Spleen (tissue), 11 donors: ENCODE results near the gene KIF3C. TPM values are rescaled to one million over a fixed set of nuclear protein-coding genes. Genes with fewer than 3 reads are reported as not detected.

Experiments used
- DNase-seq: peaks from one replicate; pipeline ENCODE4 v3.0.0-alpha.2; 2020
- H3K27ac ChIP-seq, 8 donors: fragments of 200-600 bp; sonication (generic) in 7 of 8; 1 replicate in 4 of 8; 2 replicates in 4 of 8; pipeline versions ENCODE4 v1.5.0 to v1.8.0; 2016 to 2021; ENCODE audit warnings: inconsistent platforms in 4 of 8, mild to moderate bottlenecking in 4 of 8, moderate library complexity in 1 of 8
- H3K27me3 ChIP-seq, 7 donors: fragments of 200-600 bp; sonication (generic) in 6 of 7; replicated peaks in 1 of 7; 1 replicate in 4 of 7; 2 replicates in 3 of 7; pipeline versions ENCODE4 v1.5.0 to v1.8.0; 2016 to 2021; ENCODE audit warnings: inconsistent platforms in 3 of 7, mild to moderate bottlenecking in 1 of 7
- H3K36me3 ChIP-seq, 6 donors: fragments of 200-600 bp; sonication (generic) in 5 of 6; 1 replicate in 4 of 6; 2 replicates in 2 of 6; pipeline versions ENCODE4 v1.5.0 to v1.8.0; 2016 to 2021; ENCODE audit warnings: inconsistent platforms in 2 of 6
- H3K4me1 ChIP-seq, 6 donors: fragments of 200-600 bp; sonication (generic) in 5 of 6; 1 replicate in 3 of 6; 2 replicates in 3 of 6; pipeline versions ENCODE4 v1.5.0 to v1.8.0; 2016 to 2021; ENCODE audit warnings: inconsistent platforms in 3 of 6
- H3K4me3 ChIP-seq, 8 donors: fragments of 200-600 bp; sonication (generic) in 7 of 8; 1 replicate in 4 of 8; 2 replicates in 4 of 8; pipeline versions ENCODE4 v1.5.0 to v1.8.0; 2016 to 2021; ENCODE audit warnings: inconsistent platforms in 4 of 8, mild to moderate bottlenecking in 4 of 8, moderate library complexity in 2 of 8
- H3K9me3 ChIP-seq, 8 donors: fragments of 200-600 bp; sonication (generic) in 7 of 8; 1 replicate in 4 of 8; 2 replicates in 4 of 8; pipeline versions ENCODE4 v1.5.0 to v1.8.0; 2016 to 2021; ENCODE audit warnings: inconsistent platforms in 4 of 8
- CTCF ChIP-seq, 11 experiments: fragments of 200-600 bp in 7 of 11; fragments of 450-650 bp in 4 of 11; sonication (generic) in 4 of 11; IDR thresholded peaks in 8 of 11; conservative IDR thresholded peaks in 3 of 11; 1 replicate in 7 of 11; 2 replicates in 4 of 11; pipeline versions ENCODE4 v1.4.0 to v1.8.0; 2016 to 2021; ENCODE audit warnings: antibody characterized with exemption in 11 of 11, inconsistent platforms in 4 of 11, mild to moderate bottlenecking in 1 of 11
- POLR2A ChIP-seq, 3 donors: fragments of 450-650 bp; IDR thresholded peaks; one replicate each; pipeline ENCODE4 v1.5.1; 2017; ENCODE audit warnings: antibody characterized with exemption in 3 of 3, mild to moderate bottlenecking in 1 of 3
- POLR2AphosphoS5 ChIP-seq, 3 donors: sonication (generic); formaldehyde crosslinking; IDR thresholded peaks; one replicate each; pipeline ENCODE4 v1.5.1; 2017; ENCODE audit warnings: antibody characterized with exemption in 3 of 3
- WGBS, 5 donors: extraction: QIAGEN DNeasy Blood & Tissue Kit in 3 of 5; methylation state at CpG; one replicate each; pipeline versions ENCODE4 v1.1.5 to v1.1.7; 2013 to 2018; 5-methylcytosine and 5-hydroxymethylcytosine counted together
- intact Hi-C: fragments of 100-400 bp; cut with DNase I; formaldehyde crosslinking; loops from one replicate; pipeline ENCODE4 v1.15.0; 2023; ENCODE audit warnings: low total_unique reads
- polyA plus RNA-seq, 3 donors: library from polyadenylated mRNA; stranded (reverse); fragments of 200-250 nt; gene quantifications; one replicate each; pipeline ENCODE4 v1.2.1, GENCODE V29; 2013
- total RNA-seq, 7 donors: library from RNA; depleted of rRNA in 3 of 7; stranded (reverse); fragments of >200 nt in 3 of 7; fragmentation: NEBNext Ultra II Directional in 4 of 7; extraction: Animal tissue kit (Norgen Biotek cat#: 25700) in 4 of 7; gene quantifications; one replicate each; pipeline versions ENCODE4 v1.1.0 to v1.2.1, GENCODE V29; 2016 to 2021
- donor health status: healthy with polysubstance abuse.
- donor health status: DM: no; HTN: no; CAD: no; lungs with moderate emphysema.
- donor health status: DM: no; HTN: no; CAD: no.
- donor health status: Bipolar disorder and iron deficiency.
- donor health status: healthy.
- donor health status: DM: no; HTN: no; CAD: no.
- donor health status: DM: yes; HTN: yes; CAD: no.

The KIF3C gene
- total and polyA plus RNA-seq, 10 donors: 0.33 to 6.5 (median 3.8) TPM

- peak; percentile 92 for DNase-seq
- Histone ChIP-seq H3K4me3 (no peak overlapping the region), H3K4me1 (peaks cover 0 to 12% (median 6%) of the 10 kb centered on the region in 6 donors), H3K27me3 (no peaks in the 10 kb centered on the region), H3K27ac (no peak overlapping the region), H3K9me3 (no peaks in the 10 kb centered on the region), H3K36me3 (peaks cover 0 to 29% (median 0%) of the 10 kb centered on the region in 6 donors)
- intact Hi-C loops: loop anchor here (5.0 kb wide), 1 partner anchor 196 kb away; no protein-coding TSS in a partner anchor
- WGBS, 5 donors: 33 to 43% (median 36%) methylated on average over 11 of the region's 11 CpGs
- TF ChIP-seq POLR2AphosphoS5 (IDR thresholded peaks at IDR 0.05): peak in 2 of 3 donors; percentile 59 to 60
- TF ChIP-seq CTCF (IDR thresholded peaks at IDR 0.05 in 8 of 11, conservative IDR thresholded peaks at IDR 0.05 in 3 of 11): peak; percentile 76 to 95 (median 90)
- TF ChIP-seq POLR2A (IDR thresholded peaks at IDR 0.05): no peak
Measured at GRCh38 chr2:25951071-25951547, 31.2 kb downstream of the KIF3C start.

DNA sequence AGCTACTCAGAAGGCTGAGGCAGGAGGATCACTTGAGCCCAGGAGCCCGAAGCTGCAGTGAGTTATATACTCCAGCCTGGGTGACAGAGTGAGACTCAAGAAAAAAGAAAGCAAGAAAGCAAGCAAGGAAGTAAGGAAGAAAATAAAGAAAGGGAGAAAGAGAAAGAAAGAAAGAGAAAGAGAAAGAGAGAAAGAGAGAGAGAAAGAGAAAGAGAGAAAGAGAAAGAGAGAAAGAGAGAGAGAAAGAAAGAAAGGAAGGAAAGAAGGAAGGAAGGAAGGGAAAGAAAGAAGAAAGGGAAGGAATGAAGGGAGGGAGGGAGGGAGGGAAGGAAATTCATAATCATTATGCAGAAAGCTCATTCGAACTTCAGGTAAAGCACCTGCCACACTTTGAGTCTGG, 33.9 kb downstream of the KIF3C start:
- H3K9me3 ChIP-seq: no peaks in the 10 kb centered on the region
- no peak for DNase-seq
- H3K4me1 ChIP-seq: peaks cover 0 to 8% (median 3%) of the 10 kb centered on the region in 6 donors
- no peak overlapping the region for H3K4me3 ChIP-seq
- H3K27me3 ChIP-seq: no peaks in the 10 kb centered on the region
- no peak overlapping the region for H3K27ac ChIP-seq
- TF ChIP-seq CTCF (IDR thresholded peaks at IDR 0.05 in 8 of 11, conservative IDR thresholded peaks at IDR 0.05 in 3 of 11) (no peak), POLR2AphosphoS5 (IDR thresholded peaks at IDR 0.05) (no peak), POLR2A (IDR thresholded peaks at IDR 0.05) (no peak)
- peaks cover 0 to 9% (median 0%) of the 10 kb centered on the region in 6 donors for H3K36me3 ChIP-seq
- intact Hi-C loops: no loop called here
- 65 to 84% (median 77%) methylated on average over 2 of the region's 2 CpGs for WGBS, 5 donors

DNA sequence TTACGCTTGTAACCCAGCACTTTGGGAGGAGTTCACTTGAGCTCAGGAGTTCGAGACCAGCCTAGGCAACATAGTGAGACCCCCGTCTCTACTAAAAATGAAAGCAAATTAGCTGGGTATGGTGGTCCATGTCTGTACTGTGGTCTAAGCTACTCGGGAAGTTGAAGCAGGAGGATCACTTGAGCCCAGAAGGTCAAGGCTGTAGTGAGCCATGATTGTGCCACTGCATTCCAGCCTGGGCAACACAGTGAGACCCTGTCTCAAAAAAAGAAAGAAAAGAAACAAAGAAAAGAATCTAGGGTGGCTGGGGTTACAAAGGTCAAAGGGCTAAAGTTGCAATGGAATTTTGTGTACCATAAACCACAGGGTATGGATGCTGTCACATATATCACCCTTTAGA, 41.3 kb downstream of the KIF3C start:
- intact Hi-C loops: no loop called here
- no peak for DNase-seq
- no peaks in the 10 kb centered on the region for H3K9me3 ChIP-seq
- no peaks in the 10 kb centered on the region for H3K27me3 ChIP-seq
- no peak overlapping the region for H3K4me3 ChIP-seq
- no peak overlapping the region for H3K27ac ChIP-seq
- peaks cover 0 to 6% (median 2%) of the 10 kb centered on the region in 6 donors for H3K4me1 ChIP-seq
- TF ChIP-seq POLR2AphosphoS5 (IDR thresholded peaks at IDR 0.05) (no peak), POLR2A (IDR thresholded peaks at IDR 0.05) (no peak), CTCF (IDR thresholded peaks at IDR 0.05 in 8 of 11, conservative IDR thresholded peaks at IDR 0.05 in 3 of 11) (no peak)
- 90 to 98% (median 96%) methylated on average over 4 of the region's 4 CpGs for WGBS, 5 donors
- peaks cover 0 to 18% (median 0%) of the 10 kb centered on the region in 6 donors for H3K36me3 ChIP-seq

DNA sequence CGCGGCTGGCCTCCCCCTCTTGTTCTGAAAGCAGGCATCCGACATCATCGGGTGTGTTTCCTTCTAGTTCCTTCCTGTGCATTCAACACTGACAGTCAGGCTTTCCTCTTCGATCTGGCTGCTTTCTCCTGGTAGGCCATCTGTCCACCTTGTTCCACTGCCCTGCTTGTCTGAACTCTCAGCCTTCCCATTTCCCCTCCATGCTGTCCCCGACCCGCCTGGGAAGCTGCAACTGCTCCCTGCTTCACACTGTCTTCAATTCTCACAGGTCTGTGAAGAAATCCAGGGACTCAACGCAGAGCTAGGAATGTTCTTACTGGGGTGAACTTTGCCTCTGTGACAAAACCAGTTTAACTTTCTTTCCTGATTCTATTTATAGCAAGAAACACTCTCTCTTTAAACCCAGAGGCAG, 43.0 kb downstream of the KIF3C start:
- WGBS, 5 donors: 61 to 82% (median 72%) methylated on average over 8 of the region's 8 CpGs
- Histone ChIP-seq H3K27me3 (no peaks in the 10 kb centered on the region), H3K36me3 (peaks cover 0 to 18% (median 0%) of the 10 kb centered on the region in 6 donors), H3K27ac (peak overlapping the region in 1 of 8 donors; percentile 32), H3K9me3 (no peaks in the 10 kb centered on the region), H3K4me3 (no peak overlapping the region), H3K4me1 (peaks cover 0 to 6% (median 2%) of the 10 kb centered on the region in 6 donors)
- DNase-seq: no peak
- intact Hi-C loops: no loop called here
- no peak for TF ChIP-seq POLR2AphosphoS5 (IDR thresholded peaks at IDR 0.05)
- no peak for TF ChIP-seq CTCF (IDR thresholded peaks at IDR 0.05 in 8 of 11, conservative IDR thresholded peaks at IDR 0.05 in 3 of 11)
- no peak for TF ChIP-seq POLR2A (IDR thresholded peaks at IDR 0.05)
